Measurements from ENCODE around the gene OR5A2. TPM values are rescaled to one million over a fixed set of nuclear protein-coding genes. Genes with fewer than 3 reads are reported as not detected.

The OR5A2 gene
- total and polyA plus RNA-seq, 10 of the 15 experiments (the other 5 are each of a cell fraction or from before 2014, with no cell fraction given), result not detected

DNA sequence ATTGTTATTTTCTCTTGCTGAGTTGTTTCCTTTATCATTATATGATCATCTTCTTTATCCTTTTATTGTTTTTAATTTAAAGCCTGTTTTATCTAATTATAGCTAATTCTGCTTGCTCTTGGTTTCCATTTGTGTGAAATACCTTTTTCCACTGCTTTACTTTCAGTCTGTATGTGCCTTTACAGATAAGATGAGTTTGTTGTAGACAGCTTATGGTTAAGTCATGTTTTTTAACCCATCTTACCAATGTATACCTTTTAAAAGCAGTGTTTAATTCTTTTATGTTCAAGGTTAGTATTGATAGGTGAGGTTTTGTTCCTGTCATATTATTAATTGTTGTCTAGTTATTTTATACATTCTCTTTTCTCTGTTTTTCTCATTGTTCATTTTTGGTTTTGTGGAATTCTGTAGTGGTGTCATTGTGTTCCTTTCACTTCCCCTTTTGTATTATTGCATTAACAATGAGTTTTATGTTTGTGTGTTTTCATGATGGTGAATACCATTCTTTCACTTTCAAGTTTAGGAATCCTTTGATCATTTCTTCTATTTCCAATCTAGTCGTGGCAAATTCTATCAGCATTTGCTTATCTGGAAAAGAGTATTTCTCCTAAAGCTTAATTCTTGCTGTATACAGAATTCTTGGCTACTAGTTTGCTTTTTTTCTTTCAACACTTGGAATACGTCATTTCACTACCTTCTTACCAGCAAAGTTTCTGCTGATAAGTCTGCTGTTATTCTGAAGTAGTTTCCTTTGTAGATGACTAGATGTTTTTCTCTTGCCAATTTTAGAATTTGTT, 45.8 kb downstream of the OR5A2 start:
- ATAC-seq, result peak; percentile 96
- intact Hi-C loops (cut with micrococcal nuclease; ENCODE audit: unreplicated experiment), result loop anchor here (2.0 to 10.0 kb wide), 3 partner anchors 168 to 806 kb away; partner anchors contain the start of genes DTX4, LPXN, MPEG1 and ZFP91
- FAIRE-seq, result peak; percentile 97
- WGBS (ENCODE audit: insufficient coverage, insufficient replicate concordance, low lambda C conversion rate, missing lambda C conversion rate), result 3% methylated on average over 2 of the region's 2 CpGs
- peak; percentile 60 for DNase-seq (ENCODE audit: low read depth, low spot score)
- no peaks in the 10 kb centered on the region for H3K27me3 ChIP-seq (replicated peaks in 1 of 2; ENCODE audit: control insufficient read depth in 2 of 2, insufficient read depth in 2 of 2, low read length in 1 of 2)
- BruUV-seq (replicated peaks), result no TSS peak
- H3K9me3 ChIP-seq (replicated peaks; ENCODE audit: control insufficient read depth, insufficient read depth, low read length), result peaks cover 2% of the 10 kb centered on the region; the same call in 2 of the 3 replicates
- peak overlapping the region; percentile 67 for H3K27ac ChIP-seq (ENCODE audit: control insufficient read depth, insufficient read depth)
- H3K36me3 ChIP-seq (ENCODE audit: control insufficient read depth in 2 of 2, insufficient read depth in 2 of 2, low read length in 1 of 2), result no peaks in the 10 kb centered on the region
- no peak overlapping the region for H2AFZ ChIP-seq (ENCODE audit: control insufficient read depth, low read depth, low read length)
- in situ Hi-C loops (cut with MboI), result no loop called here
- H3K4me1 ChIP-seq (ENCODE audit: control insufficient read depth, insufficient read depth, low read length), result peaks cover 5% of the 10 kb centered on the region
- H3K4me3 ChIP-seq, result peak overlapping the region; percentile 43; the same call in 1 of the 2 replicates
- no peak overlapping the region for H3K9ac ChIP-seq (ENCODE audit: control insufficient read depth, insufficient read depth, low read length)
- CTCF ChIA-PET, result interaction anchor here (0.7 to 1.3 kb wide), 5 partner anchors 17 to 194 kb away, joined by 3 to 4 read pairs (median 3); no protein-coding TSS in a partner anchor
- peak overlapping the region; percentile 75 for H3K4me2 ChIP-seq (ENCODE audit: control insufficient read depth, insufficient read depth)
- no peaks in the 10 kb centered on the region for H4K20me1 ChIP-seq (ENCODE audit: control insufficient read depth, insufficient read depth)
- POLR2A ChIA-PET, result no interaction called here
- SMC1A ChIA-PET (ENCODE audit: uncharacterized antibody, unreplicated experiment), result interaction anchor here (1.0 to 1.7 kb wide), 4 partner anchors 10 to 48 kb away, joined by 3 to 4 read pairs (median 3); no protein-coding TSS in a partner anchor
- RAD21 ChIA-PET (ENCODE audit: unreplicated experiment), result no interaction called here
- no peaks in the 10 kb centered on the region for H3K79me2 ChIP-seq (ENCODE audit: control insufficient read depth, insufficient read depth, low read length)
- TF ChIP-seq NR2C2 (IDR thresholded peaks at IDR 0.05; ENCODE audit: borderline replicate concordance, control insufficient read depth, insufficient read length, low read depth) (no peak), NR2C1 (IDR thresholded peaks at IDR 0.05) (no peak), HDGF (IDR thresholded peaks at IDR 0.05) (no peak), LARP7 (IDR thresholded peaks at IDR 0.05) (no peak), EP300 (IDR thresholded peaks at IDR 0.05; ENCODE audit: borderline replicate concordance in 1 of 2, control insufficient read depth in 1 of 2, low read depth in 2 of 2, low read length in 2 of 2) (peak; percentile 79 to 93), RBBP5 (conservative IDR thresholded peaks at IDR 0.05) (no peak), ZNF217 (IDR thresholded peaks at IDR 0.05) (peak; percentile 87), EGR1 (IDR thresholded peaks at IDR 0.05; ENCODE audit: borderline replicate concordance in 1 of 2, low read depth in 2 of 2, low read length in 2 of 2) (no peak), RUNX3 (IDR thresholded peaks at IDR 0.05; ENCODE audit: low read length) (peak; percentile 90), IKZF1 (conservative IDR thresholded peaks at IDR 0.05) (peak; percentile 91), RELA (IDR thresholded peaks at IDR 0.05; ENCODE audit: borderline replicate concordance, partially characterized antibody) (no peak), CBFB (IDR thresholded peaks at IDR 0.05; ENCODE audit: low read depth) (0 out of 2 replicates have a peak, but pooled peaks have one; percentile 32), MXI1 (IDR thresholded peaks at IDR 0.05; ENCODE audit: low read depth, low read length) (no peak), NBN (IDR thresholded peaks at IDR 0.05) (peak; percentile 95), BMI1 (IDR thresholded peaks at IDR 0.05; ENCODE audit: borderline replicate concordance) (peak; percentile 77; the same call in 1 of the 2 replicates), NR2F1 (conservative IDR thresholded peaks at IDR 0.05) (no peak), SMAD1 (IDR thresholded peaks at IDR 0.05; ENCODE audit: low read depth, partially characterized antibody) (no peak), RAD21 (IDR thresholded peaks at IDR 0.05; ENCODE audit: insufficient read depth, low read depth, low read length) (no peak), CHD4 (IDR thresholded peaks at IDR 0.05) (no peak), SIX5 (IDR thresholded peaks at IDR 0.05; ENCODE audit: low read depth, low read length, severe bottlenecking) (no peak), FOS (IDR thresholded peaks at IDR 0.05; ENCODE audit: borderline replicate concordance, extremely low read depth, insufficient read length) (no peak), POLR2A (IDR thresholded peaks at IDR 0.05; ENCODE audit: low read depth, low read length) (no peak)
- TF ChIP-seq, protein P1, sequence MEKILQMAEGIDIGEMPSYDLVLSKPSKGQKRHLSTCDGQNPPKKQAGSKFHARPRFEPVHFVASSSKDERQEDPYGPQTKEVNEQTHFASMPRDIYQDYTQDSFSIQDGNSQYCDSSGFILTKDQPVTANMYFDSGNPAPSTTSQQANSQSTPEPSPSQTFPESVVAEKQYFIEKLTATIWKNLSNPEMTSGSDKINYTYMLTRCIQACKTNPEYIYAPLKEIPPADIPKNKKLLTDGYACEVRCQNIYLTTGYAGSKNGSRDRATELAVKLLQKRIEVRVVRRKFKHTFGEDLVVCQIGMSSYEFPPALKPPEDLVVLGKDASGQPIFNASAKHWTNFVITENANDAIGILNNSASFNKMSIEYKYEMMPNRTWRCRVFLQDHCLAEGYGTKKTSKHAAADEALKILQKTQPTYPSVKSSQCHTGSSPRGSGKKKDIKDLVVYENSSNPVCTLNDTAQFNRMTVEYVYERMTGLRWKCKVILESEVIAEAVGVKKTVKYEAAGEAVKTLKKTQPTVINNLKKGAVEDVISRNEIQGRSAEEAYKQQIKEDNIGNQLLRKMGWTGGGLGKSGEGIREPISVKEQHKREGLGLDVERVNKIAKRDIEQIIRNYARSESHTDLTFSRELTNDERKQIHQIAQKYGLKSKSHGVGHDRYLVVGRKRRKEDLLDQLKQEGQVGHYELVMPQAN (conservative IDR thresholded peaks at IDR 0.05), result no peak
- TF ChIP-seq, protein P2, sequence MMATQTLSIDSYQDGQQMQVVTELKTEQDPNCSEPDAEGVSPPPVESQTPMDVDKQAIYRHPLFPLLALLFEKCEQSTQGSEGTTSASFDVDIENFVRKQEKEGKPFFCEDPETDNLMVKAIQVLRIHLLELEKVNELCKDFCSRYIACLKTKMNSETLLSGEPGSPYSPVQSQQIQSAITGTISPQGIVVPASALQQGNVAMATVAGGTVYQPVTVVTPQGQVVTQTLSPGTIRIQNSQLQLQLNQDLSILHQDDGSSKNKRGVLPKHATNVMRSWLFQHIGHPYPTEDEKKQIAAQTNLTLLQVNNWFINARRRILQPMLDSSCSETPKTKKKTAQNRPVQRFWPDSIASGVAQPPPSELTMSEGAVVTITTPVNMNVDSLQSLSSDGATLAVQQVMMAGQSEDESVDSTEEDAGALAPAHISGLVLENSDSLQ (IDR thresholded peaks at IDR 0.05), result 0 out of 2 replicates have a peak, but pooled peaks have one; percentile 16

Data from GM12878 (cell line).